Adipose tissue (tissue), 3 donors: ENCODE results near the gene CCNK. TPM values are rescaled to one million over a fixed set of nuclear protein-coding genes. Genes with fewer than 3 reads are reported as not detected.

Experiments
- H3K27ac ChIP-seq: one replicate; pipeline ENCODE4 v1.5.1; 2013; ENCODE audit warnings: low read depth, low read length
- WGBS, 3 donors: extraction: QIAGEN DNeasy Blood & Tissue Kit; methylation state at CpG; one replicate each; pipeline ENCODE4 v1.1.7; 2013; 5-methylcytosine and 5-hydroxymethylcytosine counted together
- polyA plus RNA-seq, 3 donors: library from polyadenylated mRNA; stranded (reverse); fragments of 200-250 nt; gene quantifications; one replicate each; pipeline ENCODE4 v1.2.3, GENCODE V29; 2013
- donor health status: healthy with polysubstance abuse.
- donor health status: Bipolar disorder and iron deficiency.
- donor health status: healthy.

Gene CCNK
- polyA plus RNA-seq, 3 donors = 8.0 to 19.5 (median 11.8) TPM

DNA sequence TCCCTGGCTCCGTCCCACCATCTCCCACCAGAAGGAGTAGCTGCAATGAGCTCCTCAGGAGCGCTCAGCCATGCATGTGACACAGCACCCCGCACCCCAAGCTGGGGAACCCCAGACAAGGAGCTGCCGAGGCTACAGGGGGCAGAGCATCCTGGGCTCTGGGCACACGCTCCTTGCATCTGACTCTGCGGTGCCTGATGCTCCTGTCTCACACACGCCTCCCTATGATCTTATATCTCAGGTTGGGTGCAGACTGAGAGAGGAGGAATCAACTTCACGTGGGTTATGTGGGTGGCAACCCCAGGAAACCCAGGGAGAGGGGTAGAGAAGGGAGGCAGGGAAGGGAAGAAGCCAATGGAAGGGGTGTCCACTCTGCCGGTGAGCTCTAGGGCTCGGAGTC lies 60.0 kb downstream of the CCNK start:
- H3K27ac ChIP-seq = no peak overlapping the region
- WGBS, 3 donors = 73 to 82% (median 79%) methylated on average over 10 of the region's 10 CpGs

DNA sequence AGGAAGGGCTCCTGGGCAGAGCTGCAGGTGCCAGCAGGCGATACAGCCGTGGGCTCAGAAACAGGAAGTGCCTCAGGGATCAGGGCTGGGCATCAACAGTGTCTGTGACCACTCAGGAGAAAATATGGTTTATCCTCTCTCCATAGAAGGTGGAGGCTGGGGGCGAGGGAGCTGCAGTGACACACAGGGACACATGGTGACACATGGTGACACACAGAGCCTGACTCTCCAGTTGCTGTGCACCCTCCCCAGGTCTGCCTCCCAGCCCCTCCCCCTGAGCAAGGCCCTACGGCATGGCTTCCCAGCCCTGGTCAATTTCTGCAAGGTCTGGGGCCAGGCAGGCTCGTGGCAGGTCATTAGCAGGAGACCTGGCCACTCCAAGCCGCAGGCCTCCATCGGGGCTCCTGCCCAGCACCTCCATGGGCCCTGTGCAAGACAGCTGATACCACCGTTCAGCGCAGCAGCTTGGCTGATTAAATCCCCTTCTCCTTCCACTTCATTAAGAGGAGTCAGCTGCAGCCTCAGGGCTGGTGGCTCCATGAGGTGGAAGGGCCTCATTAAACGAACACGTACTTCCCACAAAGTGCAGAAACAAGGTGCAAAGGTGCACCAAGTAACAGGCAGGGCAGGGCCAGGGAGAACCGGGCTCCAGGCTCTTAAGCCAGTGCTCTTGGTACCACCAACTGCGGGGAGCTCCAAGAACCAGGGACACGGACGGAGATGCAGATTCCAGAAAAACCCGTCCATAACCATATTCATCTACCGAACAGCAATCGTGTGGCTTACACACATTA lies 60.7 kb downstream of the CCNK start:
- 76 to 84% (median 82%) methylated on average over 18 of the region's 18 CpGs for WGBS, 3 donors

GRCh38 chr14:99542566-99542965 lies 61.4 kb downstream of the CCNK start:
- 85 to 97% (median 86%) methylated on average over 13 of the region's 13 CpGs for WGBS, 3 donors
- no peak overlapping the region for H3K27ac ChIP-seq

More for the DNA sequence above, 60.7 kb downstream of the CCNK start:
- H3K27ac ChIP-seq = no peak overlapping the region

DNA sequence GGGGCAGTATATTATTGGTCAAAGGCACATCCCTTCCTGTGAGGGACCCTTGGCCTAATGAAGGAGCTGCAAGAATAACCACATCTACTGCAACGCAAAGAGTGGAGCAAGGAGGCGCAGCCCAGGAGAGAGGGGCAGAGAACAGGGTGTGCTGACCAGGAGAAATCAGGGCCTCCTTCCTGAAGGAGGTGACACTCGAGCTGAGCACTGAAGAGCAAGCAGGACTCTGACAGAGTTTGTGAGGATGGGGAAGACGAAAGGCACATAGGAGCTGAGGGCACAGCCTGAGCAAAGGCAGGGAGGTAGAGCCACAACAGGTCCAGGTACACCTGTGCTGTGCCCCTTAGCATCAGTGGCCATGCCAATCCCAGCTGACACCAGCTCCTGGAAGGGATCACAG lies 62.2 kb downstream of the CCNK start:
- no peak overlapping the region for H3K27ac ChIP-seq
- 88 to 98% (median 89%) methylated on average over 4 of the region's 4 CpGs for WGBS, 3 donors

GRCh38 chr14:99543985-99544384 lies 62.8 kb downstream of the CCNK start:
- WGBS, 3 donors = 83 to 94% (median 92%) methylated on average over 12 of the region's 12 CpGs
- no peak overlapping the region for H3K27ac ChIP-seq

DNA sequence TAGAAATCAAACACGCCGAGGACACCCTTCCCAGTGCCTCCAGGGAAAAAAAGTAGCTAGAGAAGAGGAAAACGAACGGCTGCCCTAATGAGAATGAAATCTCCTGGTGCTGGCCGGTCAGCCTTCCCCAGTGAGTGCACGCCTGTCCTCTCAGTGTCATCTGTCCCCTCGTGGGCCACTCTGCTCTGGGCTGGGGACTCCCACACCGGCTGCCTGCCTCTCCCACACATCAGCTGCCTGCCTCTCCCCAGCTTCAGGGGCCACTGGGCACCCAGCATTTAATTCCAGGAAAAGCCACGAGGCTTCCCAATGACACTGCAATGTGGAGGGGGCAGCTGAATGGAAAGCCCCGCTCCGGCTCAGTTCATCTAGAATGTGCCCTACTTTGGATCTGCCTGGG lies 63.8 kb downstream of the CCNK start:
- H3K27ac ChIP-seq = no peak overlapping the region
- WGBS, 3 donors = 65 to 81% (median 66%) methylated on average over 11 of the region's 11 CpGs

DNA sequence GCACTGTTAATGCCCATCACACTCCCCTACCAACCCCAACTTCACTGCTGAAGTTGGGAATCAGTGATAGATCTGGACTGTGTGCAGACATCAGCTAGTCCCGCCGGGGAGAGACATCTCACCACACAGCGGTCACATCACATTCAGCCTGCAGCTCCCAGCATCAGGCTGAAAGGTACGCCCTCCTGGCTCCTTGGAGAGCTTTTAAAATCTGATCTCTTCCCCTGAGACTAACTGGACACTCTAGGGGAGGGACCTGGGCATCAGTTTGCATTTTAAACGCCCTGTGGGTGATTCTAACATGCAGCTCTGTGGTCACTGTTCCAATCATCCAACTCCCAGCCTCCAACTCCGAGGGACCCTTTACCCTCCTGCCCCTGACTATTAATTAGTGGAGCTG lies 64.4 kb downstream of the CCNK start:
- 72 to 81% (median 79%) methylated on average over 6 of the region's 6 CpGs for WGBS, 3 donors
- H3K27ac ChIP-seq = no peak overlapping the region

- no peak overlapping the region for H3K27ac ChIP-seq
Measured at GRCh38 chr14:99546234-99546879, 65.1 kb downstream of the CCNK start.

GRCh38 chr14:99548255-99548654 lies 67.0 kb downstream of the CCNK start:
- 89 to 92% (median 91%) methylated on average over 18 of the region's 18 CpGs for WGBS, 3 donors

More at GRCh38 chr14:99546234-99546879, 65.1 kb downstream of the CCNK start:
- 25 to 70% (median 62%) methylated on average over 13 of the region's 13 CpGs for WGBS, 3 donors

DNA sequence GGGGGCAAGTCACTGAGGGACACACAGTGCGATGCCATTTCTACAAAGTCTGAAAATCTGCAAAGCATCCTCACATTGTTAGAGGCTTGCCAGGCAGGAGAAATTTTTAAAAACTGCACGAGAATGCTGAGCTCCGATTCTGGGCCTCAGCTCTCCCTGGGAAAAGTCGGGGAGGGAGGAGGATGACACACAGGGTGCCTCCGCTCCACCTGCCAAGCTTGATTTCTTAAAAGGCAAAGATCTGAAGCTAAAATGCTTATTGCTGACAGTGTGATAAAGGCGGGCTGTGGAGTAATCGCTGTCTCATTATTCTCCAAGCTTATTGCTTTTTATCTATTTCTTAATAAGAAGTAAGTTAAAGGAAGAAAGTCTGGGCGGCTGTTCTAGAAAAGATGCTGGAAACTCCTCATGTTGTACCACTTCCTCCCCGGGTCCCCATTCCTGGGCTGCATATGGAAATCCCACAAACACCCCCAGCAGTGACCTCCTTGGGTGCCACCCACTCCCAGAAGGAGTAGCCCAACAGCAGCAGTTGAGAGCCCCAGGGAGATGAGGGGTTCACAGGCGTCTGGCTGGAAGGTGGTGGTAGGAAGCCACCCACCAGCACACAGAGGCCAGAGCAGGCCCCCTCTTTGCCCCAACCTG lies 67.8 kb downstream of the CCNK start:
- WGBS, 3 donors = 61 to 76% (median 68%) methylated on average over 10 of the region's 10 CpGs
- no peak overlapping the region for H3K27ac ChIP-seq

More at GRCh38 chr14:99548255-99548654, 67.0 kb downstream of the CCNK start:
- H3K27ac ChIP-seq = no peak overlapping the region

DNA sequence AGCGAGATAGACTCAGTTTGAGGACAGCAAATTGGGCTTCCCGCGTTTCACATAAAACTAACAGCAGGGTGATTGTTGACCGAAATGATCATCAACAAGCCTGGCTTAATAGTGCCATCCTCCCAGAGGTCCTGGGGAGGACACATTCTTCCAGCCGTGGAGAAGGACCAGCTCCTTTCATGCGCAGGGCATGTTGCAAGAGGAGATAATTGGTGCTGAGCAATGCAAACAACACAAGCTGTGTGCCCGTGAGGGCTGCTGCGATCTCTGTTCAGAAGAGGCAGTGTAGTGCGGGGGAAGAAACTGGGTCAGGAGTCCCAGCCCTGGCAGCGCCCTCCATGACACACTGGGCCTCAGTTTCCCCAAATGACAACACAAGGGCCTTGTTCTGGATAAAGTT lies 68.5 kb downstream of the CCNK start:
- H3K27ac ChIP-seq = no peak overlapping the region
- 74 to 79% (median 78%) methylated on average over 10 of the region's 10 CpGs for WGBS, 3 donors

DNA sequence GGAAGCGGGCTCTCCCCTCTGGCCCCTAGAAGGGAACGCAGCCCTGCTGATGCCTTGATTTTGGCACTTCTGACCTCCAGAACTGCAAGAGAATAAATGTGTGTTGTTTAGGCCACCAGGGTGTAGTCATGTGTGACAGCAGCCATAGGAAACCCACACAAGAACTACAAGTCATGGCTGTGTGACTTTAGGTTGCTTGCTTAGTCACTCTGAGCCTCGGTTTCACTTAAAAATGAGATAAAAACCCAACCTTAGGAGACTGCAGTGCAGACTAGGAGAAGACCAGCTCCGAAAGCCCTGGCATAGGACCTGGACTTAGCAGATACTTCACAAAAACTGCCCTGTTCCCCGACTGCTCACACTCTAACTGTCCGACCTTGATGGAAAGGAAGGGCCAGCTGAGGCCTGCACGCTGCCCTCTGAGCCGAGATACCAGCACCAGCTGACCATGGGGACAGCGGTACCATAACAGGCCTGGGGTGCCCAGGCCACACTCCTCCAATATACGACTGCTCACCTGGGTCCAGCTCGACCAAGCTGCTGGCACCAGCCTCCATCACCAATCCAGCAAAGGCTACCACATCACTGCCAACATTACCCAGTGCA lies 69.3 kb downstream of the CCNK start:
- H3K27ac ChIP-seq = no peak overlapping the region
- WGBS, 3 donors = 70 to 96% (median 94%) methylated on average over 11 of the region's 11 CpGs

DNA sequence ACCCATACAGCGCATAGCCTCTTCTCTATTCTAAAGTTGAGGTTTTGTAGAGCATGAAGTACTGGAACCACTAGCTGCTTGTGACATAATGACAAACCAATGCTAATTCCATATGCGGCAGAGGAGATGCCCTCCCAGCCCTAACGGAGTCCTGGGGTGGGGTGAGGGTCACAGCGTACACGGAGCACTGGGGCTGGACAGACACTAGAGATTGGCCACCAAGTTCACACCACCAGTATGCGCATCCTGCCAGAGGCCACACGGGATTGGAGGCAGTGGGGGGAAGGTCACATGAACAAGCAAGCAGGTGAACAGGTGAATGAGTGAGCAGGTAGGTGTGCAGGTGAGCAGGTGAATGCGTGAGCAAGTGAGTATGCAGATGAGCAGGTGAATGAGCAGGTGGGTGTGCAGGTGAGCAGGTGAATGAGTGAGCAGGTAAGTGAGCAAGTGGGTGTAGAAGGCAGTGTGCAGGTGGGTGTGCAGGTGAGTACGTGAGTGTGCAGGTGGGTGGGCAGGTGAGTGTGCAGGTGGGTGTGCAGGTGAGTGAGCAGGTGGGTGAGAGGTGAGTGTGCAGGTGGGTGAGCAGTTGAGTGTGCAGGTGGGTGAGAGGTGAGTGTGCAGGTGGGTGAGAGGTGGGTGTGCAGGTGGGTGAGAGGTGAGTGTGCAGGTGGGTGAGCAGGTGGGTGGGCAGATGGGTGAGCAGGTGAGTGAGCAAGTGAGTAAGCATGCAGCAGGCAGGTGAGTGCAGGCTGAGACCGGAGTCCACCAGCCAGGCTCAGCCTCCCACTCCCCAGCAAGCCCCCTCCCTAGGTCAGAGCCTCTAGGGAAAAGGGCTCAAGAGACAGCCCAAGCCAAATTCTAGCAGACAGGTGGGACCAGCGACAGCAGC lies 70.1 kb downstream of the CCNK start:
- no peak overlapping the region for H3K27ac ChIP-seq
- WGBS, 3 donors = 60 to 74% (median 67%) methylated on average over 11 of the region's 11 CpGs

- 73 to 77% (median 75%) methylated on average over 9 of the region's 9 CpGs for WGBS, 3 donors
- H3K27ac ChIP-seq = no peak overlapping the region
Measured at GRCh38 chr14:99552021-99552553, 70.9 kb downstream of the CCNK start.

DNA sequence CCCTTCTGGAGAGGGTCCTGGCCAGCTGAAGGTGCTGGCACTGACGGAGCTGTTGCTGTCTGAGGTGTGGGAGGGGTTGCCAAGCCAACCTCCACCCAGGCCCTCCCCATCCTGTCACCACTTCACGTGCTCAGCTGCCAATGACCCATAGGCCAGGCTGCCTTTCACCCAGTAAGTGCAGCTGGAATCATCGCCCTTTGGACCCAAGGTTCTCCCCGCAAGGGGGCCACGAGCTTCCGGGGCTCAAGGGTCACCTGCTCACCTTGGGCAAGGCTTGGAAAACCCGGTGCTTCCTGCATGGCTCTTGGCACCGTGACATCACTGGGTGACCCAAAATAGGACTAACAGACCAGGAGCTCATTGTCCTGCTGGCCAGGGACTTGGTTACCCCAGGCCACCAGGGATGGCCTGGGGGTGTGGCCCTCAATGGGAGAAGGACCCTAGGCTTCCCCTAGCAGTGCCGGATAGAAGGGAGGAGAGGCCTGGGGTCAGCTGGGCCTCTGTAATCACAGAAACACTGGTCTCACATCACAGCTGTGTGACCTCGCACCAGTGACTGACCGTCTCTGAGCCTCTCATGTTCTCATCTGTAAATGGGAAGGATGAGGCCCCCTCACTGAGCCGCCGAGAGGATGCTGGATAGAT lies 71.5 kb downstream of the CCNK start:
- H3K27ac ChIP-seq = no peak overlapping the region
- WGBS, 3 donors = 24 to 71% (median 67%) methylated on average over 13 of the region's 13 CpGs

DNA sequence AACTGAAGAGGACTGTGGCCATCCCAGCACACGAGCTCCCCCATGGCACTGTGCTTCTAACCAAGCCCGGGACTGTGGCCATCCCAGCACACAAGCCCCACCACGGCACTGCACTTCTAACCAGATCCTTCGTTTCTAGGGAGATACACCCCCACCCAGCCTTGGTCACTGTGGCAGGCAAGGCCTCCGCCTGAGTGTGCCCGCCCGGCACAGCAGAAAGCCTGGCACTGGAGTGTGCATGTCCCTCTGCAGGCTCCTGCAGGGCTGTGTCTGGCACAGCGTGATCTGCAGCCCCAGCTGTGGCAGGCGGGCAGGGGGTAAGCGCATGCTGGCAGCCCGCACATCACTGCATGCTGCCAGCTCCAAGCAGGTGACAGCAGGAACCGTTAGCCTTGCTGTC lies 73.0 kb downstream of the CCNK start:
- no peak overlapping the region for H3K27ac ChIP-seq
- 30 to 80% (median 80%) methylated on average over 12 of the region's 12 CpGs for WGBS, 3 donors

DNA sequence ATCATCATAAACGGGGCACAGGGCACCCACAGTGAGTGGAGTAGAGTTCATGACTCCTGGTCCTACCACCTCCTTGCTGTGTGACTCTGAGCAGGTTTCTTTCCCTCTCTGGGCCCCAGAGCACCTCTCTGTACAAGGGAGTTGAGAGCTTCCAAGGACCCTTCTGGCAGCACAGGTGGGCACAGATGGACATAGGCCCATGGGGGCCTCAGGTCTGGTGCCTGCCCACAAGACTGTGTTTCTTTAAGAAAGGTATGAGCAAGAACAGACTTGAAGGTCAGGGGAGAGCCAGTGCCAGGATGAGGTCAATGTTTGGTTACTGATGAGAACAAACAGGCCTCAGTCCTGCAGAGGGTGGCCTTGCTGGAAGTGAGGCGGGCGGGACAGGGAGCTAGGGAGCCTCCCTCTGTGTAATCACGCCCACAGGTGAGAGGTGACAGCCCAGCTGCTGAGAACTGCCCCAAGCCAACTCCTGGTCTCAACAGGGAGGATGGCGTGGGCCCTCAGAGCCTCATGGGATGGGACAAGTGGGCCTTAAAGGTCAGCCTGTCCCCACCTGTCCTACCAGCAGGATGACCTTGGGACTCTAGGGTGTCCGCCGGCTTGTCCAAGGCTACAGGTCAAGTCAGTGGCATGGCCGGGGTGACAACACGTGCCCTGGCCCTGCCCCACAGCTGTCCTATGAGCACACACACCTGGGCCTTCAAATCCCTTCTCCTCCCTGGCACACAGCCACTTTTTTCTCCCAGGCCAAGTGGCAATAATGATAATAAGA lies 73.7 kb downstream of the CCNK start:
- H3K27ac ChIP-seq = no peak overlapping the region

More for the DNA sequence above, 73.7 kb downstream of the CCNK start:
- 25 to 79% (median 72%) methylated on average over 9 of the region's 9 CpGs for WGBS, 3 donors
